HepG2 (cell line): ENCODE data around the gene DDX17. TPM values are rescaled to one million over a fixed set of nuclear protein-coding genes. Genes with fewer than 3 reads are reported as not detected.

ENCODE experiments used
- ATAC-seq: fragments of 200-7000 bp; cut with Tn5 transposase; 3 replicates; pipeline ENCODE4 v1.9.1; 2020; ENCODE audit warnings: mild to moderate bottlenecking, moderate library complexity
- BruUV-seq: library from RNA; stranded (reverse); fragments of 400-500 nt; replicated peaks from 2 replicates; lab custom pipeline; 2021; lab: Mats Ljungman, UMichigan
- CTCF ChIA-PET: fragments of 300-600 bp; formaldehyde crosslinking; extraction: SDS; loops from one replicate; lab custom pipeline; 2021; ENCODE audit warnings: low total read pairs, inconsistent platforms, low intra/inter-chr PET ratio; lab: Yijun Ruan, JAX
- POLR2A ChIA-PET: fragments of 350-600 bp; sonication (Branson Sonifier 250); formaldehyde crosslinking; loops from one replicate; lab custom pipeline; 2020; ENCODE audit warnings: antibody characterized with exemption, inconsistent platforms; lab: Yijun Ruan, JAX
- DNase-seq: peaks from one replicate; pipeline ENCODE4 v3.0.0-alpha.2; 2015; ENCODE audit warnings: low spot score
- FAIRE-seq: peaks from 3 replicates; lab custom pipeline; 2011; peaks lifted over from hg19 to GRCh38; lab: Jason Lieb, UNC
- H2AFZ ChIP-seq: one replicate; pipeline ENCODE4 v1.6.1; 2011; ENCODE audit warnings: low read length, inconsistent platforms
- H3K27ac ChIP-seq: fragments of 300-600 bp; 3 replicates; pipeline ENCODE4 v1.8.0; 2011; ENCODE audit warnings: mixed run types, mild to moderate bottlenecking, mixed read lengths, low read length, inconsistent platforms; ENCODE audit not compliant: insufficient read depth; ENCODE audit errors: extremely low read length
- H3K27me3 ChIP-seq, 2 experiments: fragments of 200-600 bp in 1 of 2; 2 replicates in 1 of 2; 3 replicates in 1 of 2; pipeline versions ENCODE4 v1.6.0 to v1.8.0; 2011; ENCODE audit warnings: low read length in 2 of 2, mild to moderate bottlenecking in 2 of 2, moderate library complexity in 2 of 2, inconsistent platforms in 1 of 2; ENCODE audit not compliant: insufficient read depth in 2 of 2, control insufficient read depth in 1 of 2
- H3K36me3 ChIP-seq, 2 experiments: fragments of 200-600 bp in 1 of 2; replicated peaks in 1 of 2; 2 replicates in 1 of 2; 3 replicates in 1 of 2; pipeline versions ENCODE4 v1.5.1 to v1.8.0; 2011; ENCODE audit warnings: low read length in 2 of 2, inconsistent platforms in 1 of 2; ENCODE audit not compliant: insufficient read depth in 2 of 2, control insufficient read depth in 1 of 2
- H3K4me1 ChIP-seq: 2 replicates; pipeline ENCODE4 v1.5.1; 2012; ENCODE audit warnings: low read length, inconsistent platforms; ENCODE audit not compliant: insufficient read depth
- H3K4me2 ChIP-seq: 2 replicates; pipeline ENCODE4 v1.6.0; 2011; ENCODE audit warnings: low read depth, low read length, inconsistent platforms
- H3K4me3 ChIP-seq, 3 experiments: fragments of 200-600 bp in 1 of 3; sonication (generic), shearing (Covaris generic) in 1 of 3; replicated peaks in 1 of 3; 2 replicates each; pipeline ENCODE4 v1.5.1; 2011 to 2016; ENCODE audit warnings: low read length in 3 of 3, inconsistent platforms in 2 of 3, low read depth in 2 of 3, mild to moderate bottlenecking in 2 of 3, control low read depth in 1 of 3, mixed read lengths in 1 of 3; ENCODE audit not compliant: insufficient read depth in 1 of 3
- H3K79me2 ChIP-seq: one replicate; pipeline ENCODE4 v1.6.1; 2011; ENCODE audit warnings: low read length, inconsistent platforms; ENCODE audit not compliant: insufficient read depth
- H3K9ac ChIP-seq: 2 replicates; pipeline ENCODE4 v1.6.0; 2011; ENCODE audit warnings: mild to moderate bottlenecking, low read depth, low read length, inconsistent platforms; ENCODE audit not compliant: insufficient read depth
- H3K9me3 ChIP-seq: 2 replicates; pipeline ENCODE4 v1.5.1; 2012; ENCODE audit warnings: mild to moderate bottlenecking, low read length
- H4K20me1 ChIP-seq: 2 replicates; pipeline ENCODE4 v1.6.0; 2011; ENCODE audit warnings: inconsistent platforms, mild to moderate bottlenecking, low read length, moderate library complexity; ENCODE audit not compliant: insufficient read depth
- CBX2 ChIP-seq, 2 experiments: fragments of 200-600 bp in 1 of 2; sonication (generic); formaldehyde crosslinking in 1 of 2; IDR thresholded peaks; 2 replicates each; pipeline versions ENCODE4 v1.7.0 to v1.8.1; 2018 to 2022; ENCODE audit warnings: low read depth in 2 of 2, low read length in 1 of 2, mild to moderate bottlenecking in 1 of 2, missing genetic modification reagents in 1 of 2
- FOSL2 ChIP-seq: sonication (generic); formaldehyde crosslinking; IDR thresholded peaks from 2 replicates; pipeline ENCODE4 v1.4.0; 2020; ENCODE audit warnings: missing genetic modification reagents
- HMG20B ChIP-seq: conservative IDR thresholded peaks from 2 replicates; pipeline ENCODE4 v1.6.1; 2016; ENCODE audit warnings: missing genetic modification reagents, missing compliant biosample characterization
- MYNN ChIP-seq: sonication (generic); formaldehyde crosslinking; IDR thresholded peaks from 2 replicates; pipeline ENCODE4 v1.4.0; 2020; ENCODE audit warnings: mild to moderate bottlenecking, low read depth, missing genetic modification reagents
- PHF21A ChIP-seq: sonication (generic); formaldehyde crosslinking; IDR thresholded peaks from 2 replicates; pipeline ENCODE4 v1.5.0; 2020; ENCODE audit warnings: mild to moderate bottlenecking, missing genetic modification reagents
- PRDM15 ChIP-seq: sonication (generic); formaldehyde crosslinking; IDR thresholded peaks from 2 replicates; pipeline ENCODE4 v1.4.0; 2020; ENCODE audit warnings: missing genetic modification reagents
- WGBS: methylation state at CpG from one replicate; pipeline ENCODE4 v1.1.6; 2017; ENCODE audit warnings: low lambda C conversion rate; 5-methylcytosine and 5-hydroxymethylcytosine counted together
- in situ Hi-C: cut with HindIII; loops from 2 replicates; pipeline ENCODE4 v1.10.0; 2017; ENCODE audit warnings: low pct_unique_long_range_greater_than_20kb; ENCODE audit not compliant: extremely low pct_ligation_motif_present
- intact Hi-C: fragments of 100-400 bp; cut with micrococcal nuclease; formaldehyde crosslinking; loops from one replicate; pipeline ENCODE4 v1.10.0; 2022; ENCODE audit not compliant: unreplicated experiment
- polyA plus RNA-seq, 8 experiments: library from polyadenylated mRNA; depleted of rRNA in 3 of 8; stranded (reverse) in 7 of 8; unstranded in 1 of 8; fragments of >200 nt; fragmentation: Illumina TruSeq in 4 of 8; extraction: Trizol in 4 of 8; gene quantifications; 2 replicates each; pipeline versions ENCODE4 v1.2.1 to v1.2.3, GENCODE V29; 2011 to 2016; ENCODE audit warnings: low read depth in 4 of 8, missing spikeins in 1 of 8, mixed read lengths in 1 of 8; ENCODE audit not compliant: insufficient read depth in 1 of 8
- total RNA-seq, 5 experiments: library from RNA; depleted of rRNA; stranded (reverse); fragments of >200 nt; fragmentation: Illumina TruSeq; extraction: Trizol; gene quantifications; 2 replicates each; pipeline ENCODE4 v1.2.3, GENCODE V29; 2016; ENCODE audit warnings: low read depth in 1 of 5

The DDX17 gene
- total and polyA plus RNA-seq, 2 of the 13 experiments (the other 11 are each of a cell fraction or from before 2014, with no cell fraction given) = 238 to 344 TPM

DNA sequence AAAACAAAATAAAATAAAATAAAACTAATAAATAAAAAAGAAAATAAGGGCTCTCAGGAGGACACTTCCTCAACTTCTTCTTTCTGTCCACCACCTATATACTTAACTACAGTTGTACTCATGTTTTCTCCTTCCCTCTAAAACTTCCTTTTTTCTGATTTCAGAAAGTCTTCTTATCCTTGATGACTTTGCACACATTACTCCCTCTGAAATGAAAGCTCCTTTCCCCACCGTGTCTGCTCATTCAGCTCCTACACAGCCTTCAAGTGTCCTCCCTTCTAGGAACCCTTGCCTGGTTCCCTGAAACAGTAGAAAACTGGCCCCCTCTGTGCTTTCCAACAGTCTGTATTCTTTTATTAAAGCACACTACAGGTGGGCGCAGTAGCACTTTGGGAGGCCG, 18.3 kb upstream of the DDX17 start:
- Histone ChIP-seq H3K27ac (no peak overlapping the region), H3K9ac (no peak overlapping the region), H3K36me3 (no peaks in the 10 kb centered on the region), H3K4me3 (no peak overlapping the region), H3K79me2 (no peaks in the 10 kb centered on the region), H3K4me2 (no peak overlapping the region), H4K20me1 (no peaks in the 10 kb centered on the region), H2AFZ (no peak overlapping the region)
- DNase-seq (no peak), ATAC-seq (no peak), FAIRE-seq (no peak)
- BruUV-seq = no TSS peak
- ChIA-PET POLR2A (no interaction called here), CTCF (no interaction called here)
- intact Hi-C loops (no loop called here), in situ Hi-C loops (no loop called here)
- no peak for TF ChIP-seq PHF21A
- no peak for TF ChIP-seq FOSL2 (CRISPR knock-in tag)
- TF ChIP-seq HMG20B (CRISPR knock-in tag) = no peak
- no peak for TF ChIP-seq PRDM15
- no peak for TF ChIP-seq CBX2 (IDR thresholded peaks at IDR 0.05; ENCODE audit: low read depth, low read length)
- TF ChIP-seq CBX2 (CRISPR knock-in tag; IDR thresholded peaks at IDR 0.05; ENCODE audit: low read depth) = no peak
- TF ChIP-seq MYNN (CRISPR knock-in tag) = no peak
- TF ChIP-seq, all 625 proteins: peak for 0
- Histone ChIP-seq H3K4me1 (no peaks in the 10 kb centered on the region), H3K27me3 (no peaks in the 10 kb centered on the region), H3K9me3 (no peaks in the 10 kb centered on the region)
- 30% methylated on average over 3 of the region's 3 CpGs for WGBS
